Neural progenitor cell (in vitro differentiated cells): ENCODE data around the gene TTC8. TPM values are rescaled to one million over a fixed set of nuclear protein-coding genes. Genes with fewer than 3 reads are reported as not detected.

ENCODE experiments used
- DNase-seq: peaks from one replicate; pipeline ENCODE4 v3.0.0-alpha.2; 2016; ENCODE audit warnings: low spot score
- H2AFZ ChIP-seq: fragments of 200-600 bp; sonication (generic); replicated peaks from 2 replicates; pipeline ENCODE4 v1.6.1; 2016; ENCODE audit warnings: antibody characterized with exemption
- H3F3A ChIP-seq: fragments of 200-600 bp; sonication (generic); 2 replicates; pipeline ENCODE4 v1.6.1; 2016; ENCODE audit warnings: antibody characterized with exemption, low read depth
- H3K27ac ChIP-seq: fragments of 200-600 bp; sonication (generic); 2 replicates; pipeline ENCODE4 v1.5.1; 2016; ENCODE audit warnings: mild to moderate bottlenecking
- H3K27me3 ChIP-seq: fragments of 200-600 bp; sonication (generic); 2 replicates; pipeline ENCODE4 v1.6.1; 2016; ENCODE audit warnings: mild to moderate bottlenecking, moderate library complexity
- H3K36me3 ChIP-seq: fragments of 200-600 bp; sonication (generic); 2 replicates; pipeline ENCODE4 v1.5.1; 2016
- H3K4me1 ChIP-seq: fragments of 200-600 bp; sonication (generic); 2 replicates; pipeline ENCODE4 v1.6.1; 2016; ENCODE audit warnings: mixed run types
- H3K4me2 ChIP-seq: fragments of 200-600 bp; sonication (generic); 2 replicates; pipeline ENCODE4 v1.6.1; 2016
- H3K4me3 ChIP-seq: fragments of 200-600 bp; sonication (generic); 2 replicates; pipeline ENCODE4 v1.5.1; 2016
- H3K79me2 ChIP-seq: fragments of 200-600 bp; sonication (generic); 2 replicates; pipeline ENCODE4 v1.6.1; 2016; ENCODE audit warnings: low read depth
- H3K9ac ChIP-seq: fragments of 200-600 bp; sonication (generic); 2 replicates; pipeline ENCODE4 v1.6.1; 2016
- H3K9me3 ChIP-seq: fragments of 200-600 bp; sonication (generic); 2 replicates; pipeline ENCODE4 v1.5.1; 2016; ENCODE audit warnings: low read depth
- H4K20me1 ChIP-seq: fragments of 200-600 bp; sonication (generic); 2 replicates; pipeline ENCODE4 v1.6.1; 2016; ENCODE audit warnings: low read depth
- H3K27ac Mint-ChIP-seq: 3 replicates; pipeline ENCODE4 v1.8.0; 2021; ENCODE audit warnings: mixed read lengths
- H3K27me3 Mint-ChIP-seq: 2 replicates; pipeline ENCODE4 v1.8.0; 2022; ENCODE audit warnings: low read depth, mild to moderate bottlenecking, inconsistent platforms, moderate library complexity, mixed read lengths; ENCODE audit not compliant: insufficient read depth
- H3K36me3 Mint-ChIP-seq: 3 replicates; pipeline ENCODE4 v1.8.0; 2021; ENCODE audit warnings: mixed read lengths
- H3K4me1 Mint-ChIP-seq: 3 replicates; pipeline ENCODE4 v1.8.0; 2021; ENCODE audit warnings: mixed read lengths
- H3K4me3 Mint-ChIP-seq: 3 replicates; pipeline ENCODE4 v1.8.0; 2021; ENCODE audit warnings: mild to moderate bottlenecking, moderate library complexity, mixed read lengths
- H3K9me3 Mint-ChIP-seq: 3 replicates; pipeline ENCODE4 v1.8.0; 2020; ENCODE audit warnings: mixed read lengths
- CTCF ChIP-seq: fragments of 200-600 bp; sonication (generic); IDR thresholded peaks from 2 replicates; pipeline ENCODE4 v1.5.1; 2017; ENCODE audit warnings: antibody characterized with exemption, mild to moderate bottlenecking
- EZH2 ChIP-seq: fragments of 200-600 bp; sonication (generic); IDR thresholded peaks from 2 replicates; pipeline ENCODE4 v1.6.1; 2017; ENCODE audit warnings: antibody characterized with exemption, mild to moderate bottlenecking, moderate library complexity
- EZH2phosphoT487 ChIP-seq: fragments of 200-600 bp; sonication (generic); IDR thresholded peaks from 2 replicates; pipeline ENCODE4 v1.6.1; 2017; ENCODE audit warnings: antibody characterized with exemption
- total RNA-seq: library from RNA; depleted of rRNA; stranded (reverse); fragments of >200 nt; gene quantifications from 2 replicates; pipeline ENCODE4 v1.2.3, GENCODE V29; 2015; ENCODE audit warnings: low replicate concordance

Gene TTC8
- total RNA-seq, 1 donor from 2014 or later, result 35.0 TPM

DNA sequence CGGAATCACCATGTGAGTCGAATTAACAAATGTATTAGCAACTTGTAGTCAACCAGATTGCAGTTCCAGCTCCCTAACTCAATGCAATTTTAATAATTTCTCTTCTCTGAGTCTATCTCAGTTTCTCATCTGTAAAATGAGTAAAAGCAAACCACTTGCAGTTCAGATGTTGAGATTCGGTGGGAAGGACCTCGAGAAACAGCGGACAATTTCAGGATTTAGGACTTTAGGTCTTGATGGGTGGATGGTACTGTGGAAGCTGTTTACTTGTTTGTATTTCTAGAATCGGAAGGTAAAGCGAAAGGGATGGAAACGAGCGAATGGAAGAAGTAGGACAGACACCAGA, 510 bp upstream of the TTC8 start:
- H3K36me3 ChIP-seq, result no peaks in the 10 kb centered on the region
- TF ChIP-seq CTCF, result no peak
- DNase-seq, result no peak
- no peaks in the 10 kb centered on the region for H3K9me3 ChIP-seq
- peaks cover 4% of the 10 kb centered on the region for H3F3A ChIP-seq
- H3K4me1 ChIP-seq, result peaks cover 10% of the 10 kb centered on the region
- Mint-ChIP-seq H3K4me3 (peak overlapping the region; percentile 92), H3K36me3 (no peaks in the 10 kb centered on the region), H3K9me3 (no peaks in the 10 kb centered on the region), H3K4me1 (peaks cover 20% of the 10 kb centered on the region), H3K27ac (peak overlapping the region; percentile 99), H3K27me3 (no peaks in the 10 kb centered on the region)
- H3K79me2 ChIP-seq, result peaks cover 8% of the 10 kb centered on the region
- peak overlapping the region; percentile 99 for H2AFZ ChIP-seq
- no peak overlapping the region for H3K27ac ChIP-seq
- H4K20me1 ChIP-seq, result no peaks in the 10 kb centered on the region
- H3K4me3 ChIP-seq, result peak overlapping the region; percentile 71
- H3K9ac ChIP-seq, result peak overlapping the region; percentile 74
- H3K4me2 ChIP-seq, result peak overlapping the region; percentile 90
- peaks cover 15% of the 10 kb centered on the region for H3K27me3 ChIP-seq

- H2AFZ ChIP-seq, result no peak overlapping the region
- Mint-ChIP-seq H3K9me3 (no peaks in the 10 kb centered on the region), H3K27me3 (no peaks in the 10 kb centered on the region), H3K36me3 (peaks cover 2% of the 10 kb centered on the region), H3K4me1 (peaks cover 22% of the 10 kb centered on the region), H3K4me3 (peak overlapping the region; percentile 92), H3K27ac (peak overlapping the region; percentile 62)
- peaks cover 4% of the 10 kb centered on the region for H3K27me3 ChIP-seq
- no peaks in the 10 kb centered on the region for H3K9me3 ChIP-seq
- H3K9ac ChIP-seq, result peak overlapping the region; percentile 74
- peaks cover 18% of the 10 kb centered on the region for H3K4me1 ChIP-seq
- DNase-seq, result no peak
- peak overlapping the region; percentile 71 for H3K4me3 ChIP-seq
- no peaks in the 10 kb centered on the region for H4K20me1 ChIP-seq
- peaks cover 11% of the 10 kb centered on the region for H3K79me2 ChIP-seq
- peak overlapping the region; percentile 90 for H3K4me2 ChIP-seq
- no peaks in the 10 kb centered on the region for H3K36me3 ChIP-seq
- peaks cover 4% of the 10 kb centered on the region for H3F3A ChIP-seq
- H3K27ac ChIP-seq, result no peak overlapping the region
- TF ChIP-seq EZH2phosphoT487 (no peak), CTCF (no peak), EZH2 (no peak)
Observed at GRCh38 chr14:88825078-88825458, 617 bp downstream of the TTC8 start.

GRCh38 chr14:88825503-88825902, 1.1 kb downstream of the TTC8 start:
- H2AFZ ChIP-seq, result no peak overlapping the region
- TF ChIP-seq CTCF, result no peak
- TF ChIP-seq EZH2phosphoT487, result no peak
- TF ChIP-seq EZH2, result no peak
- no peaks in the 10 kb centered on the region for H4K20me1 ChIP-seq
- peak overlapping the region; percentile 90 for H3K4me2 ChIP-seq
- DNase-seq, result no peak
- peak overlapping the region; percentile 74 for H3K9ac ChIP-seq
- H3K4me1 ChIP-seq, result peaks cover 18% of the 10 kb centered on the region
- Mint-ChIP-seq H3K4me3 (peak overlapping the region; percentile 92), H3K27ac (peak overlapping the region; percentile 62), H3K9me3 (peaks cover 1% of the 10 kb centered on the region), H3K4me1 (peaks cover 24% of the 10 kb centered on the region), H3K36me3 (peaks cover 4% of the 10 kb centered on the region), H3K27me3 (no peaks in the 10 kb centered on the region)
- peaks cover 4% of the 10 kb centered on the region for H3F3A ChIP-seq
- H3K9me3 ChIP-seq, result no peaks in the 10 kb centered on the region
- no peak overlapping the region for H3K27ac ChIP-seq
- H3K79me2 ChIP-seq, result peaks cover 11% of the 10 kb centered on the region
- no peaks in the 10 kb centered on the region for H3K36me3 ChIP-seq
- H3K4me3 ChIP-seq, result peak overlapping the region; percentile 71
- peaks cover under 1% of the 10 kb centered on the region for H3K27me3 ChIP-seq

DNA sequence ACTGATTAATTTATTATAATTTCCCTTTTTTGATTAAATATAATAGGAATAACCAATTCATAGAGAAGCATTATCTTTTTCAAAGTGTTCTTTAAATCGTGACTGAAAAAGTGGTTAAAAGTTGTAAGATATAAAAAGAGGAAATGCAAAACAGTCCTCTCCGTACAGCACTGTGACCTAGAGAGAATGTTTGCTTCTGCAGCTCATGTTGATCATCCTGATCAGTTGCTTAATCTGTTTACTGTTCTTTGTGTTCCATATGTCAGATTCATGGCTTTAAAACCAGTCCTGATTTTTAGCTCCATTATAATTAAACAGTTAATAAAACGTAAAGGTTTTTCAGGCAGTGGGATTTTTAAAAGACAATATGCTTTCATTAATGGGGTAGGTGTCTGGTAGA, 4.7 kb downstream of the TTC8 start:
- Histone ChIP-seq H3K9ac (no peak overlapping the region), H2AFZ (no peak overlapping the region), H3K27me3 (no peaks in the 10 kb centered on the region), H3K4me1 (peaks cover 14% of the 10 kb centered on the region), H3K36me3 (no peaks in the 10 kb centered on the region), H3K27ac (no peak overlapping the region), H3K9me3 (no peaks in the 10 kb centered on the region), H3F3A (peaks cover 4% of the 10 kb centered on the region), H3K79me2 (peaks cover 11% of the 10 kb centered on the region), H3K4me2 (no peak overlapping the region), H4K20me1 (peaks cover 2% of the 10 kb centered on the region), H3K4me3 (no peak overlapping the region)
- H3K4me1 Mint-ChIP-seq, result peaks cover 18% of the 10 kb centered on the region
- DNase-seq, result no peak
- no peak overlapping the region for H3K27ac Mint-ChIP-seq
- no peak overlapping the region for H3K4me3 Mint-ChIP-seq
- H3K27me3 Mint-ChIP-seq, result no peaks in the 10 kb centered on the region
- peaks cover 14% of the 10 kb centered on the region for H3K36me3 Mint-ChIP-seq
- H3K9me3 Mint-ChIP-seq, result peaks cover 7% of the 10 kb centered on the region
- no peak for TF ChIP-seq EZH2
- no peak for TF ChIP-seq CTCF
- no peak for TF ChIP-seq EZH2phosphoT487
